GM18511 (cell line): ENCODE data around the gene SLC39A5.
"Not testable (repeated sequence)": the region's sequence is repeated elsewhere in the genome, so short reads cannot be mapped to it uniquely, and the experiment has no call there.

Experiments used
- ATAC-seq: cut with Tn5 transposase; IDR thresholded peaks from one replicate; pipeline ENCODE4 v1.9.1; 2021; ENCODE audit warnings: mild to moderate bottlenecking, moderate library complexity; ENCODE audit not compliant: unreplicated experiment

Gene SLC39A5, protein sequence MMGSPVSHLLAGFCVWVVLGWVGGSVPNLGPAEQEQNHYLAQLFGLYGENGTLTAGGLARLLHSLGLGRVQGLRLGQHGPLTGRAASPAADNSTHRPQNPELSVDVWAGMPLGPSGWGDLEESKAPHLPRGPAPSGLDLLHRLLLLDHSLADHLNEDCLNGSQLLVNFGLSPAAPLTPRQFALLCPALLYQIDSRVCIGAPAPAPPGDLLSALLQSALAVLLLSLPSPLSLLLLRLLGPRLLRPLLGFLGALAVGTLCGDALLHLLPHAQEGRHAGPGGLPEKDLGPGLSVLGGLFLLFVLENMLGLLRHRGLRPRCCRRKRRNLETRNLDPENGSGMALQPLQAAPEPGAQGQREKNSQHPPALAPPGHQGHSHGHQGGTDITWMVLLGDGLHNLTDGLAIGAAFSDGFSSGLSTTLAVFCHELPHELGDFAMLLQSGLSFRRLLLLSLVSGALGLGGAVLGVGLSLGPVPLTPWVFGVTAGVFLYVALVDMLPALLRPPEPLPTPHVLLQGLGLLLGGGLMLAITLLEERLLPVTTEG

DNA sequence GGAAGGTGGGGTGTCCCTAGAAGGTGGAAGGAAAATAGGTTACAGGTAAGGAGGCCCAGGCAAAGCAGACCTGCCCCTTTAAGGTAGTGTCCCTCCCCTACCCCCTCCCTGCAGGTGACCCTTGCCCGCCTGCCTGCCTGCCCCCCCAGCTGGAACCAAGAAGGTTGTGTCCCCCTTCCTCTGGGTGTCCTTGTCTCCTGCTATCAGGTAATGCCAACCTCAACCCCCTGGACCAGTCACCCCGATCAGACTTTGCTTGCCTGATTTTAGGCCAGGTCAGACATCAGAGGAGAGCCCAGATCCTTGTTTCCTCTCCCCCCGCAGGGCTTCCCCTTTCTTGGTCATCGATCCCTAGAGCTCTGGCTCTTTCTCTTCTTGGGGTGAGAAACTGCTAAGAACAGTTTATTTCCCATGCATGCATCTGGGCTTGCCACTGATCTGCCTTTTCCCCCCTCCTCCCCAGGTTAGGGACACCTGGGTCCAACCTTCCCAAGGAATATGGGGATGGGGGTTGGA lies at the start of gene SLC39A5:
Gene SLC39A5 (plus strand): TSS at position 136 of the 516 bp plus-strand sequence. CDS start 1,224 bp downstream, outside the sequence.
- no peak for ATAC-seq

DNA sequence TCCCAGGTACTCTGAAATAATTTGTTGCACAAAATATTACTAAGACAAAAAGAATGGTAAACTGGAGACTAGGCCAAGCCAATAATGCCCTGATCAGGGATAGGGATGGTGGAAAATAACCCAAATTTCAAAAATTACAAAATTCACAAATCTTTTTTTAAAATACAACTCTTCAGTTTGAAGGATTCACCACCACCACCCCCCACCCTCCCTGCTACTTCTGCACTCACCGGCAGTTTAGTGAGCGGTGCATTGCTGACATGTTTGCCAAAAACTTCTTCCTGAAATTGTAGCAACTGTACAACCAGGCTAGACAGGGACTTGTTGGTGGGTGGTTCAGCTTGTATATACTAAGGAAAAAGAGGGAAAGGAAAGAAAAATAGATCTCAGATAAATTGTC lies 42.9 kb upstream of the SLC39A5 start:
- ATAC-seq, result no peak

DNA sequence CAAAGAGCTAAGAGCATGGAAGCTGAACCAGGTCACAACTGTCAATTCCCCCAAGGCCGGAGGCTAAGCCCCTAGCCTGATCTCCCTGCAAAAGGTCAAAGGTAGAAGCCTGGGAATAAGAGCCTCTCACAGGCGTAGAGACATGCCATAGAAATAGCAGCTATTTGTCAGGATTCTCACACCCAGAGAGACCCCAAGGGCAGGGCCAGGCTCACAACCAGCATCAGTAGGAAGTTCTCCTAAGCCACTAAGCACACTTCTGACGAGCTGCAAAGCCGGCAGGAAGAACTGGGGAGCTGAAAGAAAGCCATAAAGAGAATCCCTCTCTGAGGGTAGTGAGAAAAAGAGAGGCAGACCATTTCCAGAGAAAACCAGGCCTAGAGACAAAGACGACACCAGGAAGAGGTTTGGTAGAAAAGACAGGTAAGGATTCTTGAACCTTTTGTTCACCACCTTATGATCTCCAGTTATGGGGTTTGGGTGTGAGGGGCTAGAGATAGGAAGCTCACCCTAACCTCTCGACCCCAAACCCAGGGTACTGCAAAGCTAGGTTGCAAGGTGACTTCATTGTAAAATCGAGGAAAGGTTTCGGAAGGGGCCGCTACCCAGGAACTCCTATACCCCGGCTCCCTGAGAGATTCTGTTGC lies 41.6 kb upstream of the SLC39A5 start:
- no peak for ATAC-seq

DNA sequence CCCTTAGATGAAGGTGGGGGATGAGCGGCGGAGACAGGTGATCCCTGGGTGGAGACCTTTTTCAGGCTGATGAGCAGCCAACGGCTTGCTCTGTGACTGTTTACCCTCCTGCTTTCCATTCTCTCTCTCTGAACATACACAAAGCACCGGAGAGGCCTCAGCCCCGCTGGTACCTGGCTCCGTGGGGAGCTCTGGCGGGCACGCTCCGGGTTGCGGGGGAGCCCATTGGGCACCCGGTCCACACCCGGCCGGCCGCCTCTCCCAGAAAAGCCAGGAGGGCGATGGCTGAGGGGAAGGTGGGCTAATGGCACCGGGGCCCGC lies 41.1 kb upstream of the SLC39A5 start:
- peak; percentile 2 for ATAC-seq

DNA sequence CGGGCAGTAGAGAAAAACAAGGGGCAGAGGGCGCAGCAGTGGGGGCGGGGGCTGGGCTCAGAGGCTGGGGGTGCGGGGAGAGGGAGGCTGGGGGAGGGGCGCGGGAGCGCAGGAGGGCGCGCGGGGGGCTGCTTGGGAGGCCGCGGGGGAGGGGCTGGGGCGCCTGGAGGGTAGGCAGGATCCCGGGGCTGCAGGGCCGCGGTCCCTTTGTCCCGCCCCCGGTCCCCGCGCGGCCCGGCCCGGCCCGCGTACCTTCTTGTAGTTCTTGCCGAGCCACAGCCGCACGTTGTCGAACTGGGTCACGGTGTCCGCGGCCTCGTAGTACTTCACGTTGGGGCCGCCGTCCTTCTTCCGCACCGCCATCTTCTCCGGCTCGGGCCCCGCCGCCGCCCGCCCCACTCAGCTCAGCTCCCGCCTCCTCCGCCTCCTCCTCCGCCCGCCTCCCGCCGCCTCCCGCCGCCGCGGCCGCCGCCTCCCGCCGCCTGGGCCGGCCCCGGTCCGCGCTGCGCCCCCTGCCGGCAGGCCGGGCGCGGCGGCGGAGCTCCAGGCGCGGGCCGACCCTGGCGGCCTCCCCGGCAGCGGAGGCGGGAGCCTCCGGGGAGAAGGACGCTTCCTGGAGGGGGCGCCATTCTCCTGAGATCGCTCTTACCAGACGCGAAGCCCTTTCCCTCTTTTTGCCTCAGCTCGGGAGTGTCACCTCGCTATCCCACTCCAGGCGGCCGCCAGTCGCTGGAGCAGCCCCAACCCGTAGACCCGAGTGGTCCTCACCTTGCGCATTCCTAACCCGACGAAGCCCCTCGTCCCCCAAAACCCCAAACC lies 40.5 kb upstream of the SLC39A5 start, which contains the start of gene SMARCC2:
Gene SMARCC2 (minus strand): TSS at position 385 of the 819 bp plus-strand sequence. CDS start 22 bp downstream, at position 363.
- peak; percentile 70 for ATAC-seq

DNA sequence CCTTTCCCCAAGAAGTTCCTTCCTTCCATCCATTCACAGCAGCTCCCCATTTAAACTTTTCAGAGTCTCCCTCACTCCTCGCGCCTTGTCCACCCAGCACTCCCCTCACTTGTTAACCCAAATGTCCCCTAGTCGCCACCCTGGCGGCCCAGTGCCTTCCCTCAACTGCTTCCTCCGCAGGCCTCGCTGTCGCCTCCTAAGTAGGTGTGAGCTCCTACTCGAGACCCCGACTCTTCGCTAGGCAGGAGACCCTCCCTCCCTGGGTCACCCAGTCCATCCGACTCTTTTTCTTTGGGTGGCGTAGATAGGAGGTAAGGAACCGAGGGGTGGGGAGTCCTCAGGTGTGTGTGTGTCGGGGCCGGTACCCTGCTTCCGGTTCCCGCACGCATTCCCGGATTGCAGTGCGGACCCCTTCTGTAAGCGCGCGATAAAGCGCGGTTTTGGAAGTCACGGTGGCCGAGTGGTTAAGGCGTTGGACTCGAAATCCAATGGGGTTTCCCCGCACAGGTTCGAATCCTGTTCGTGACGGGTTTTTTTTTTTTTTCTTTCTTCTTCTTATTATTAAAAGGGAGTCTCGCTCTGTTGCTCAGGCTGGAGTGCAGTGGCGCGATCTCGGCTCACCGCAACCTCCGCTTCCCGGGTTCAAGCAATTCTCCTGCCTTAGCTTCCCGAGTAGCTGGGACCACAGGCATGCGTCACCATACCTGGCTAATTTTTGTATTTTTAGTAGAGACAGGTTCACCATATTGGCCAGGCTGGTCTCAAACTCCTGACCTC lies 39.7 kb upstream of the SLC39A5 start:
- peak; percentile 50 for ATAC-seq

DNA sequence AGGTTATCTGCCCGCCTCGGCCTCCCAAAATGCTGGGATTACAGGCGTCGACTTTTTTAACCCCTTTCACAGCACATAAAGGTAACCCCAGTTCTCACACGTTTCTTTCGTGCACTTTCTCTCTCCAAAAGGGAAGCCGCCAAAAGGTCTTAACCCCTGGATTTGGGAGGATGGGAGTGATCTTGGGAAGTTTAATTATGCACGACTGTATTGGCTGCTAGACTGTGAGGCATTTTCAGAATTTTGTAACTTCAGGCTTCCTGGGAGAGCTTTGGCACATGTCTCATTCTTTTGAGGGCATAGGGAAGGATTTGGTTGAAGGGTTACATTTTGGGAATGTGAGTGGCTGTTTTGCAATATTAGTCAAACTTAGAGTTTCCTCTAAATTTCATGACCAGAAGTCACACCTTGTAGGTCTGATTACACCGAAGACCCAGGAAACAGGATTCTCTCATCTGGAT lies 39.1 kb upstream of the SLC39A5 start:
- no peak for ATAC-seq

DNA sequence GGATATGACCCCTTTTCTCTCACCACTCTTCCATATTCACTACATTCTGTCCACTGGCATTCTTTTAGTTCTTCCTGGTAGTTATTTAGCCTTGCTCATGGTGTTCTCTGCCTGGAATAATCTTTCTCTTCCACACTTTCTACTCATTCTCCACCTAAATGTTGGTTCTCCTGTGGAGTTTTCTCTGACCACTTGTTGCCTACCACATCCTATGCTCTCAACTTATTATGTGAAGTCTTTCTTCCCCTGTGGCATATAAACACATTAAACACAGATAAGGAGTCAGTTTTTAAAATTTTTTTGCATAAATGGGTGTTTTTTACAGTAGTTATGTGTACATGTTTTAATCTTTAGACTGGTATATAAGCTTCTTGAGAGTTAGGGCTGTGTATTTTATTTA lies 37.3 kb upstream of the SLC39A5 start:
- no peak for ATAC-seq

DNA sequence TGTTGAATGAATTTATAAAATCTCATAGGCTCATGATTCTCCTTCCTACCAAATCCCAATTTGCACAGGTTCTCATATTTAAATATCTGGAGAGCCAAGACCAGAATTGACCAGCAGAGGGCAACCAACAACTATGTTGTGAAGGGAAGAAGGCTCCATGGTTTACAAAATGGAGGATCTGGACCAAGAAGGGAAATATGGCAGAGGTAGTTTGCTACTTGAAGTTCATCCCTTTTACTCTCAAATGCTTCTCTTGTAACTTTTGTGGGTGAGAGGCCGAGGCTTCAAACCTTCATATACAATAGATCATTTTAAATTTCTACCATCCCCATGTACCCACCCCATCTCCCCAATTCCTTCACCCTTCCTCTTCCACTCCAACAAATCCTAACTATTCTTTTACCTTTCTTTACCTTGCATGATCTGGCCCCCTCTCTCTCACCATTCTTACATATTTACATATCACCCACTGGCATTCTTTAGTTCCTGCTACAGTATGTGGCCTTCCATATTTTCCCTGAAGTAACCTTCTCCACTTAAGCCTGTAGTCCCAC lies 36.7 kb upstream of the SLC39A5 start:
- ATAC-seq, result no peak

DNA sequence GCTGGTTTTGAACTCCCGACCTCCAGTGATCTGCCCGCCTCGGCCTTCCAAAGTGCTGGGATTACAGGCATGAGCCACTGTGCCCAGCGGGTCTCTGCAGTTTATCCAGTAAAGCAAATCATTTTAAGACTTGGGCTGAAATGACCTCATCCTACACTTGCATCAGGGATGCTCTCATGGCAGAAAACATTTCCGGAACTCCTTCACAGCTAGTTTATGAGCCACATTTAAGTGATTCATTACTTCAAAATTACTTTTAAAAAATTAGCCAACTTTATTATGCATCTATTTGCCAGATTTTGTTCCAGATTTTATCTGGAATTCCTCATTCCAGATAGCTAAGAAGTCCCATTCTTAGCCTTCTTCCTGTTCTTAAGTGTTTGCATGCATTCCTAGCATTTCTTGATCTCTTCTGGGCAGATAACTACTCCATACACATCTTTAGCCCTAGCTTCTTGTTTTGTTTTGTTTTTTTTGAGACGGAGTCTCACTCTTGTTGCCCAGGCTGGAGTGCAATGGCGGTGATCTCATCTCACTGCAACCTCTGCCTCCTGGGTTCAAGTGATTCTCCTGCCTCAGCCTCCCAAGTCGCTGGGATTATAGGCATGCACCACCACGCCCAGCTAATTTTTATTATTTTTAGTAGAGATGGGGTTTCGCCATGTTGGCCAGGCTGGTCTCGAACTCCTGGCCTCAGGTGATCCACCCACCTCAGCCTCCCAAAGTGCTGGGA lies 32.9 kb upstream of the SLC39A5 start:
- ATAC-seq, result not testable (repeated sequence)

DNA sequence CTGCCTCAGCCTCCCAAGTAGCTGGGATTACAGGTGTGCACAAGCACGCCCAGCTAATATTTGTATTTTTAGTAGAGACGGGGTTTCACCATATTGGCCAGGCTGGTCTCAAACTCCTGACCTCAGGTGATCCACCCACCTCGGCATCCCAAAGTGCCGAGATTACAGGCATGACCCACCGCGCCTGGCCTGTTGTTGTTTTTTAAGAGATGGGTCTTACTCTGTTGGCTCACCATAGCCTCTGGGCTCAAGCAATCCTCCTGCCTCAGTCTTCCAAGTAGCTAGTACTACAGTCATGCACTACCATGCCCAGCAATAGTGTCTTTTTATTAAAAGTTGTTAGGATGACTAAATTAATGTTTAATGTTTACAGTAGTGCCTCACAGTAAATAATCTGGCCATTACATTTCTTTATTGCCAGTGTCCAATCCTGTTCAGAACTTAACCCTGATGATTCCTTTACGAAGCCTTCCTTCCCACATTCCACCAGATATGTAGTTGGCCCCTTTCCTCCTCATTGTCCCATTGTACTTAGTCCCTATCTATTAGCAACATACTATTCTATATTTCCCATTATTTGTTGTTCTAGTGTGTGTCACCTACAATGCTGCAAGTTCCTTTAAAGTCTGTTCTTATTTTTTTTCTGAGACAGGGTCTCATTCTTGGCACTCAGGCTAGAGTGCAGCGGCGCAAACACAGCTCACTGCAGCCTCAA lies 31.8 kb upstream of the SLC39A5 start:
- ATAC-seq, result no peak

DNA sequence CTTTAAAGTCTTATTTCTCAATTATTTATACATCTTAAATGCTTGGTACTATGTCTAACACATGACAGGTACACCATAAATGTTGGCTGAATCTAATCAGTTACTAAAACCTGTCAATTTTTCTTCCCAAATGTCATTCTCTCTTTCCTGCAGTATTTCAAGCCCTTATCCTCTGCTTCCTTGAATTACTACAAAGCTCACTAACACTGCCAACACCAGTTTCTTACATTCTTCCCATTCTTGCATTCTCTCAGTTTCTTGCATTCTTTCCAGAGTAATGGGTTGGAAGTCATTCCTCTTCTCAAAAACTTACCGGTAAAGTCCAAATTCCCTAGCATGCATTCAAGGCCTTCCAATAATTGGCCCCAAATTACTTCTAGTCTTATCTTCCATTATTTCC lies 31.0 kb upstream of the SLC39A5 start:
- ATAC-seq, result no peak

DNA sequence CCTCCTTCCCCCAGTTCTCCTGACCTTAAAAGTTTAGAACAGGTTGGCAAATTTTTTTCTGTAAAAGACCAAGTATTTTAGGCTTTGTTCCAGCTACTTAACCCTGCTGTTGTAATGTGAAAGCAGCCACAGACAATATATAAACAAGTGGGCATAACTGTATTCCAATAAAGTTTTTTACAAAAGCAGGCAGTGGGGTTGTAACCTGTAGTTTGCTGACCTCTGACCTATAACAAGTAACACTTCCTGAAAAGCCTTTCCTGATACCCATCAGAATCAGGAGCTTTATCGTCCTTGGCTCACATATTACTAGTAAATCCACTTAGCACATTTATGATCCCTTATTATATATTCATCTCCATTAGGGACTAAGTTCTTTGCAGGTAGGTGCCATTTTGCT lies 27.5 kb upstream of the SLC39A5 start:
- ATAC-seq, result no peak

DNA sequence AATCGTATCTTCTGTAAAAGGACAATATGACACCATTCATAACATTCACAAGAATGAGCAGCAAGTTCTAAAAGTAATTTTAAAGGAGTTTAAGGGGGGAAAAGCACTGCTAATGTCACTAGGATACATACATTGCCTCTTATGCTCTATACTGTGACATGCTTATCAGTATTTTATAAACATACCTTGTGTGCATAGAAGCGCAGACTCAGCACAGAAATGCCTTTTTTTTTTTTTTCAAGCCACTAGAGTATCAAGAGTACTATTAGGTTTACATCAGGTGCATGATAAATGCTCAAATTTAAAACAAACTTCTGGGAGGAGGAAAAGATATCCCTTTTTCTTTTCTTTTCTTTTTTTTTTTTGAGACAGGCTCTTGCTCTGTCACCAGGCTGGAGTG lies 27.0 kb upstream of the SLC39A5 start:
- no peak for ATAC-seq

DNA sequence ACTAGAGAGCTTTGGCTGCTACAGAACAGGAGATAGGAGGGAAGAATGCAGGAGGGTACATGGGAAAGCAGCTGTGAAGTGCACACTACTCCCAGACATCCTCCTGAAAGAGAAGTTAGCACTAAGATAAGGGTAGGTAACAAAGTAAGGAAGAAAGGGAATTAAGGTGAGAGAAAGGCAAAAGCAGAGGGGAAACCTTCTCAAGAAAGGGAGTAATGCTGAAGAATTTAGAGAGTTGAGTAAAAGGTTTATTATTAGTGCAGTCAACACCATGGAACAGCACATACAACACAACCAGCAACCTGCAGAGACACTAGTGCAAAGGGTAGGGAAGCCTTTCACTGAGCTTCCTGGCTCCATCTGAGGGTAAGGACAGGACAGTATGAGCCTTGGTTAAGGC lies 25.6 kb upstream of the SLC39A5 start:
- no peak for ATAC-seq

DNA sequence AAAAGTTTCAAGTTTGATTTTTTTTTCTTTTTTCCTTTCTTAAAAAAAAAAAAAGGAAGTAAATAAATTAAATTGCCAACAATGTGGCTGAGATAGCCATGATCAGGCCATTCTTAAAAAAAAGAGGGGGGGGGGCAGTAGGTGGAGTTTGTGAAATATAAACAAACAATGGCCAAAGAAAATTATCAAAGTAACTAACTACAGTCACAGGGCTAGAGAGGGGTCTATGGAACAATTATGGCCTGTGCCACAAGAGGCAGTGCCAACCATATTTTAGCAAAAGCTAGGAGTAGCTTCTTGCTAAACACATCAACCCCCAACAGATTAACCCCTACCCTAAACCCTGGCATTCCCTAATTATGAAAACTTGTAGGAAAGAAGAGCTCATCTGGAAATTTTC lies 24.4 kb upstream of the SLC39A5 start:
- no peak for ATAC-seq

DNA sequence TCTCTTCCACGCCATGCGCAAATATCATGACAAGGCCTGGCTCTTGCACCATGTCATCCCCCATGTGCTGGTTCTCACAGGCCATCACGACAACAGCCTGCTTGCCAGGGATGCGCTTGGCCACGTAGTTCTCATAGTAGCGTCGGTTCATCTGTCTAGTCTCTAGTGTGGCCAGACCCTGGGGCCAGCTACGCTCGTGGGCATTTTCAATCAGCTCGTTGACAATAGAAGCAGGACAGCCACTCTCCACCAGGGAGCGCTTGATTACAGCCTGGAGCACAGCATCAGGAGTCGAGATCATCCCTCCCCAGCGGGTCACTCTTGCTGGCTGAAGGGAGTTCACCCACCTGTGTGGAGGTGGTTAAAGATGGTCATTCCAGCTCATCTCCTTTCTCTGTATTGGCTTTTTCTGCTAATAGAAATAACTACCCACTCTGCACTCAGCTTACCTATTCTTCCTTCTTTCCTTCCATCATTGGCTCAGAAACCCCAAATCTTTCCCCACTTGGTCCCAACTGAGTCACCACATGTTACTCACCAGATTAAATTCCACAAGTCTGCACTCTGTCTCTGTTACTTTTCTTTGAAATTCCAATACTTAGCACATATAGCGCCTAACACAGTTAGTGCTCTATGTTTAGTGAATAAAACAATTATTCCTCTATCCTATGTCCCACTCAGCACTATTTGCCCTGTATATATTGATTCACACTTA lies 23.2 kb upstream of the SLC39A5 start:
- ATAC-seq, result no peak

DNA sequence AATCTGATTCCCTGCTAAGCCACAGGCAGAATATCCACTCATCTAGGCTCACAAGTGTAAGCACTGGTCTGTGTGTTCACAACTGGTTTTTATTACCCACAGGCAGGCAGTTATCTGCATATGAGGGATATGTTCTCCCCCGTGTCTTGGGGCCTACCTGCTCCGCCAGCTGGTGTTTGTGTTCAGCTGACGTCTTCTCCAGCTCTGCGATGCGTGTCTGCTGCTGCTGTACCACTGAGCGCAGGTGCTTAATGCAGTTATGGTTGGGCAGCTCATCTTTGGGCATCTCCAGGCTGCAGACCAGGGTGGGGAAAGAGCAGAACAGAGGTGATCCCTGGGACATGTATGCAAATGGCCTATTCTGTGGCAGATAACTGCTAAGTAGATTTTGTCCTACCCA lies 21.8 kb upstream of the SLC39A5 start:
- no peak for ATAC-seq
